HEK293T (cell line): ENCODE data around the gene PCNA.

ENCODE experiments used
- BHLHE40 ChIP-seq: fragments of 450-650 bp; IDR thresholded peaks from 2 replicates; pipeline ENCODE4 v1.6.1; 2016; ENCODE audit warnings: mild to moderate bottlenecking, moderate library complexity, borderline replicate concordance
- ELF4 ChIP-seq: fragments of 450-650 bp; IDR thresholded peaks from 2 replicates; pipeline ENCODE4 v1.6.1; 2017; ENCODE audit warnings: antibody characterized with exemption
- FOXA1 ChIP-seq: fragments of 450-650 bp; IDR thresholded peaks from 2 replicates; pipeline ENCODE4 v1.6.1; 2016; ENCODE audit warnings: mild to moderate bottlenecking
- FOXK2 ChIP-seq: fragments of 450-650 bp; IDR thresholded peaks from 2 replicates; pipeline ENCODE4 v1.6.1; 2016; ENCODE audit warnings: mild to moderate bottlenecking
- L3MBTL2 ChIP-seq: fragments of 450-650 bp; conservative IDR thresholded peaks from 2 replicates; pipeline ENCODE4 v1.6.1; 2016; ENCODE audit warnings: mild to moderate bottlenecking
- PKNOX1 ChIP-seq: fragments of 450-650 bp; IDR thresholded peaks from 2 replicates; pipeline ENCODE4 v1.6.1; 2016
- SP1 ChIP-seq: fragments of 450-650 bp; IDR thresholded peaks from 2 replicates; pipeline ENCODE4 v1.6.1; 2017
- SUZ12 ChIP-seq: fragments of 450-650 bp; IDR thresholded peaks from 2 replicates; pipeline ENCODE4 v1.6.1; 2016; ENCODE audit warnings: mild to moderate bottlenecking
- ZNF384 ChIP-seq: fragments of 450-650 bp; IDR thresholded peaks from 2 replicates; pipeline ENCODE4 v1.6.1; 2016

DNA sequence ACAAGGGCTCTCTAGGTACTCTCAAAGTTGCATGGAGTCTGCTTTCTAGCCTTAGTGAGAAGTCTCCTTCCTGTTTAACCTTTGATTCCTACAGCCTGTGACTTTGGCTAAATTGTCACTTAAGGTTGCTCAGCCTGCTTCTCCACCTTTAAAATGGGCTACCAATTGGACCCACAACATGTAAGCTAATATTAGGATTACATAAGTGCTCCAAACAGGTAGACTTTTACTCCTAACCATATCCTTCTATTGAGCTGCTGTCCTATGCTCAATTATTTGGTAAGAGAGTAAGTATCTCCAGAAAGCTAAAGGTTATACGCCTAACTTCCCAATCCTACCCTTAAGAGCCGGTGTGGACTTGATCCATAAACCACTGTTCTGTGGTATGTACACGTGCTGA lies 2.9 kb downstream of the PCNA start:
- TF ChIP-seq FOXK2 (no peak), FOXA1 (no peak), PKNOX1 (no peak), SP1 (no peak), SUZ12 (no peak), ELF4 (no peak), L3MBTL2 (no peak), BHLHE40 (no peak), ZNF384 (no peak)
